Thymus (tissue), 11 donors: ENCODE measurements around the gene MYO1H. TPM values are rescaled to one million over a fixed set of nuclear protein-coding genes. Genes with fewer than 3 reads are reported as not detected.
"Not testable (repeated sequence)": the region's sequence is repeated elsewhere in the genome, so short reads cannot be mapped to it uniquely, and the experiment has no call there.

ENCODE experiments used
- DNase-seq, 9 donors: peaks; one replicate each; pipeline ENCODE4 v3.0.0-alpha.2; 2013; ENCODE audit warnings: low spot score in 9 of 9, low read depth in 6 of 9, missing footprints in 1 of 9
- H3K27ac ChIP-seq, 2 donors: one replicate each; pipeline ENCODE4 v1.5.1; 2013; ENCODE audit warnings: control low read depth in 1 of 2, low read depth in 1 of 2, low read length in 1 of 2, mild to moderate bottlenecking in 1 of 2, moderate library complexity in 1 of 2
- H3K27me3 ChIP-seq, 2 donors: one replicate each; pipeline ENCODE4 v1.5.1; 2013; ENCODE audit warnings: low read length in 1 of 2; ENCODE audit not compliant: control insufficient read depth in 2 of 2, insufficient read depth in 1 of 2
- H3K36me3 ChIP-seq, 2 donors: one replicate each; pipeline ENCODE4 v1.5.1; 2013; ENCODE audit warnings: low read length in 1 of 2, mild to moderate bottlenecking in 1 of 2, moderate library complexity in 1 of 2; ENCODE audit not compliant: control insufficient read depth in 2 of 2, insufficient read depth in 2 of 2
- H3K4me1 ChIP-seq, 2 donors: one replicate each; pipeline ENCODE4 v1.5.1; 2013; ENCODE audit warnings: low read length in 2 of 2; ENCODE audit not compliant: control insufficient read depth in 2 of 2, insufficient read depth in 2 of 2
- H3K4me3 ChIP-seq, 2 donors: one replicate each; pipeline ENCODE4 v1.5.1; 2013; ENCODE audit warnings: low read length in 2 of 2, control low read depth in 1 of 2, mild to moderate bottlenecking in 1 of 2
- H3K9me3 ChIP-seq, 2 donors: one replicate each; pipeline ENCODE4 v1.5.1; 2013; ENCODE audit warnings: low read length in 1 of 2, mild to moderate bottlenecking in 1 of 2; ENCODE audit not compliant: control insufficient read depth in 2 of 2, insufficient read depth in 1 of 2
- WGBS: extraction: QIAGEN DNeasy Blood & Tissue Kit; methylation state at CpG from one replicate; pipeline ENCODE4 v1.1.7; 2013; 5-methylcytosine and 5-hydroxymethylcytosine counted together
- polyA plus RNA-seq: library from polyadenylated mRNA; stranded (reverse); fragments of 200-250 nt; gene quantifications from one replicate; pipeline ENCODE4 v1.2.3, GENCODE V29; 2013
- total RNA-seq: library from RNA; stranded (reverse); fragments of 120-200 nt; gene quantifications from one replicate; pipeline ENCODE4 v1.2.4, GENCODE V29; 2013
- donor health status: healthy.

MYO1H gene
- total and polyA plus RNA-seq, 2 donors: under 0.01 to 0.14 TPM

DNA sequence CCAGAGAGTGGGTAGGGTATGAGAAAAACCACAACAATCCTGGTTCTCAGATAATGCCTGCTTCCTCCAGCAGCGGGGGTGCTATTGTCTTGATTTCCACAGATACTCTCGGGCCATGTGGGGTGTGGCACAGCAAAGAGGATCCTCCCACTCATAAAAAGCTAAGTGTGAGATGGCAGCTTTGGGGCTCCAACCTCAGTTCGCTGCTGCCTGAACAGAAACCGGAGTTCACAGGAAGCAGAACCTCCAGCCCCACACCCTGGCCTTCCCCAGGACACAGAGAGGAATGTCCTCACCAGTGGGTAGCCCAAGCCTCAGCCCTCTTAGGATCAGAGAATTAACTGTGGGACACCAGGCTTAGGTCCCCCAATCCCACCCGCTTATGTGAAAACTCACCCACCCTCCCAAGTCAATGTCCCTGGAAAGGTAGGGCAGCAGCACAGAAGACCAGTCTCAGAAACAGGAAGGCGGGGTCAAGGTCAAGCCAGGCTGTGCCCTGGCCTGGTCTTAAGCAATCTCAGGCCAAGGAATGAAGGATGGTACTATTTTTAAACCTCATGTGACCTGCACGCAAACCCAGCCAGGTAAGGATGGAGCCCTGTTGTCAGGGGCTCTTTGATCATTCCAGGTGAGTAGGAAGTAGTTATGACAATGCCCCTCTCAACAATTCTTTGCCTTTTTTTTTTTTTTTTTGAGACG lies 120.4 kb downstream of the MYO1H start:
- WGBS: 88% methylated on average over 7 of the region's 8 CpGs
- H3K36me3 ChIP-seq: peaks cover 21 to 31% of the 10 kb centered on the region in 2 donors

DNA sequence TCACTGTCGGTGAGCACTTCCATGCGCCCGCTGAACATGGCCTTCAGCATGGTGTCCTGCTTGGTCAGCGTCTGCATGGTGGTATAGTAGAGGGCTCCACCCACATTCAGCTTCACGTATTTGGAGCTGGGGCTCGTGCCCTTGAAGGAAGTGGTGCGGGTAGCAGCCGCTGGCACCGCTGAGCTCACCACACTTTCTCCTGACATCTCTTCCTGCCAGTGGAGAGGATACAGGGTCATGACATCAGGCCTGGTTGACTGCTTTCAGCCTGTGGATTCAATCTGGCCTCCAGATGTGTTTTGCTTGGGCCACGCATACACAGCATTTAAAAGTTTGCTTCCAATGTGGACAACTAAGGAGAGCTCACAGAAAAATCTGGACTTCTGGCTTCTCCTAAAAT lies 121.8 kb downstream of the MYO1H start:
- 95% methylated on average over 10 of the region's 10 CpGs for WGBS
- Histone ChIP-seq H3K36me3 (peaks cover 21 to 31% of the 10 kb centered on the region in 2 donors), H3K9me3 (no peaks in the 10 kb centered on the region), H3K27me3 (no peaks in the 10 kb centered on the region), H3K4me3 (no peak overlapping the region), H3K4me1 (no peaks in the 10 kb centered on the region), H3K27ac (no peak overlapping the region)
- no peak for DNase-seq

More for the DNA sequence above, 120.4 kb downstream of the MYO1H start:
- H3K4me1 ChIP-seq: peaks cover under 1 to 9% of the 10 kb centered on the region in 2 donors
- H3K27me3 ChIP-seq: no peaks in the 10 kb centered on the region
- H3K4me3 ChIP-seq: no peak overlapping the region
- no peak overlapping the region for H3K27ac ChIP-seq
- no peaks in the 10 kb centered on the region for H3K9me3 ChIP-seq
- no peak for DNase-seq

DNA sequence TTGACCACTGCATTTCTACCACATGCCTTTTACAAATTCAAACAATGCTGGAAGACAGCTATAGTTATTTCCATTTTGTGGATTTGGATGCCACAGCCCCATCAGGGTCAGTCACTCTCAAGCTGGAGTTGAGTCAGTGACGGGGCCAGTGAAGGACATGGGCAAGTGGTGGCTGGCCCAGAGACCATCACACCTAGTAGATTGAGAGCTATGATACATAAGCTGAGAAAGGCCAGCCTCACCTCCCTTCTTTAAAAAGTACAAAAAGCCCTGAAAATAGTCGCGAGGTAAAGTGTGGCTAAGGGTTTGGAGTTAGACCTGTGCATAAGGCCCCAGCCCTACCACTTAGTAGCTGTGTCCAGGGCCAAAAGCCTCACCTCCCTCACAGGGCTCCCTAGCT lies 125.3 kb downstream of the MYO1H start:
- 97% methylated on average over 3 of the region's 3 CpGs for WGBS
- Histone ChIP-seq H3K27me3 (no peaks in the 10 kb centered on the region), H3K27ac (no peak overlapping the region), H3K4me1 (peaks cover 8 to 12% of the 10 kb centered on the region in 2 donors), H3K9me3 (no peaks in the 10 kb centered on the region), H3K4me3 (no peak overlapping the region), H3K36me3 (peaks cover 11 to 18% of the 10 kb centered on the region in 2 donors)
- no peak for DNase-seq

DNA sequence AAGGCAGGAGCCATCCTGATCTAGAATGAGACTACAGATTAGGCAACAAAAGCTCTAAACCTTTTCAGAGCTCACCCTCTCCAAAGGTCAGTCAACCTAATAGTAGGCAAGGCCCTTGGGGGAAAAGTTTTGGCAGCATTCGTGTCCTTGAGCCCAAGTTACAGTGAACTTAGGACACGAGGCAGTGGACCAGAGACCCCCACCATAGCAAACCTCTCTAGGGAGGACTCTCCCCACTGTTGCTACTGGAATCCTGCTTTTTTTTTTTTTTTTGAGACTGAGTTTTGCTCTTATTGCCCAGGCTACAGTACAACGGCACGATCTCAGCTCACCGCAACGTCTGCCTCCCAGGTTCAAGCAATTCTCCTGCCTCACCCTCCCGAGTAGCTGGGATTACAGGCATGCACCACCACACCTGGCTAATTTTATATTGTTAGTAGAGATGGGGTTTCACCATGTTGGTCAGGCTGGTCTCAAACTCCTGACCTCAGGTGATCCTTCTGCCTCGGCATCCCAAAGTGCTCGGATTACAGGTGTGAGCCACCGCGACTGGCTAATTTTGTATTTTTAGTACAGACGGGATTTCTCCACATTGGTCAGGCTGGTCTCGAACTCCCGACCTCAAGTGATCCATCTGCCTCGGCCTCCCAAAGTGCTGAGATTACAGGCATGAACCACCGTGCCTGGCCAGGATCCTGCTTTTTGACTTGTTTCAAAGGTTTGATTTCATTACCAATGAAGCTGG lies 126.0 kb downstream of the MYO1H start:
- not testable (repeated sequence) for DNase-seq, H3K27me3 ChIP-seq, H3K4me3 ChIP-seq, H3K9me3 ChIP-seq, H3K27ac ChIP-seq
- peaks cover 7 to 14% of the 10 kb centered on the region in 2 donors for H3K36me3 ChIP-seq
- H3K4me1 ChIP-seq: peaks cover 8 to 19% of the 10 kb centered on the region in 2 donors
- WGBS: 97% methylated on average over 16 of the region's 16 CpGs

DNA sequence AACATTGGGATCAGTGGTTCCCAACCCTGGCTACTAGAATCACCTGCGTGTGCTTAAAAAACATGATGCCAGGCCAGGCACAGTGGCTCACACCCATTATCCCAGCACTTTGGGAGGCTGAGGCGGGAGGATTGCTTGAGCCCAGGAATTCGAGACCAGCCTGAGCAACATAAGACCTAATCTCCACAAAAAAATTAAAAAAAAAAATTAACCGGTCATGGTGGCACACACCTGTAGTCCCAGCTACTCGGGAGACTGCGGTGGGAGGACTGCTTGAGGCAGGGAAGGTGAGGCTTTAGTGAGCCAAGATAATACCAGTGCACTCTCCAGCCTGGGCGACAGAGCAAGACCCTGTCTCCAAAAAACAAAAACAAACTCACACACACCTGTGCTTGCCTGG lies 127.4 kb downstream of the MYO1H start:
- no peaks in the 10 kb centered on the region for H3K9me3 ChIP-seq
- H3K27me3 ChIP-seq: no peaks in the 10 kb centered on the region
- H3K4me3 ChIP-seq: no peak overlapping the region
- DNase-seq: no peak
- 97% methylated on average over 7 of the region's 7 CpGs for WGBS
- H3K27ac ChIP-seq: no peak overlapping the region
- H3K36me3 ChIP-seq: peaks cover 0 to 3% of the 10 kb centered on the region in 2 donors
- peaks cover 8 to 20% of the 10 kb centered on the region in 2 donors for H3K4me1 ChIP-seq

DNA sequence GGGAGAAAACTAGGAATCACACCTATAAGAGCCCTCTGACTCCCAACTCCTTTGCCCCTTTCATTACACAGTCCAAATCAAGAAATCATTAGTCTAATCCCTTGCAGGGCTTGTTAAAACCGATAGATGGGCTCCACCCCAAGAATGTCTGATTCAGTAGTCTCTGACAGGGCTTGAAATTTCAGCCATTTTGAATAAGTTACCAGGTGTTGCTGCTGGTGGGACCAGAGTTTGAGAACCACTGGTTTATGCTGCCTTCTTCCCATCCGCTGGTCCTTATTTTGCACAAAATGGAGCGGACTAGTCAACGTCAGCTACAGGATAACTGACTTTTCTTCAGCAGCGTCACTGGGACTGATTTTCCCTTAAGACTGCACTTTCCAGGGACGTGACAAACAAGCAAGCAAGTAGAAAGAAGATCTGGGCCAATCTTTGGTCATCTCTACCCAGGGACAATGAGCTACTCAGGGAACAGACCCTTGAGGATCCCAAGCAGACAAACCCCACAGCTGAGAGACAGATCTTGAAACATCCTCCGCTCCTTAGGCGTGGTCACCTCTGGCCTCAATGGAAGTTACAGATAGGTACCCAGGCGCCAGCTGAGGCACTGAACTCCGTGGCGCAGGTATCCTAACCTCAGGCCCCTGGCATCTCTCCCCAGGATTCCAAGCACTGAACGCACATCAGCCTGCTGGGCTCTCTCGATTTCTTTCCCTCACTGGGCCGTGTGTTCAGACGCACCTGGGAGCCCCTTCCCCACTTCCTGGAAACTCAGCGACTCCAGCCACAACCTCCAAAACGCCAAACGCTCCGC lies 128.5 kb downstream of the MYO1H start:
- DNase-seq: peak in 2 of 9 donors; percentile 4 to 24
- H3K27ac ChIP-seq: no peak overlapping the region
- H3K4me1 ChIP-seq: peaks cover 8 to 20% of the 10 kb centered on the region in 2 donors
- no peaks in the 10 kb centered on the region for H3K27me3 ChIP-seq
- H3K4me3 ChIP-seq: peak overlapping the region; percentile 94 to 100
- peaks cover 0 to 3% of the 10 kb centered on the region in 2 donors for H3K36me3 ChIP-seq
- 34% methylated on average over 19 of the region's 19 CpGs for WGBS
- H3K9me3 ChIP-seq: no peaks in the 10 kb centered on the region

DNA sequence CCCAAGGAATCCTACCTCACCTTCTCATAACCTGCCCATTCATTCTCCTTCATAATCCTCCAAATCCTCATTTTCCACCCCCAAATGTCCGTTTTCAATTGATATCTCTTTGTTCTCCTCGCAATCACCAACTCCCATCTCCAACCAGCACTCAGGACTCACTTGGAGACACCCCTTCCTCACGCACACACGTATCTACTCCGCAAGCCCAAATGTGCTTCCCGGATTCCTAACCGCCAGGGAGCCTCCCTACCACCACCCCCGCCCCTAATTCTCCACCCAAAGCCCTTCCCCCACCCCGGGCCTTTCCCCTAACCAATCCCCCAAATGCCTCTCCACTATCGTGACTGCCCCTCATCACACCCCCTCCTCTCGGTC lies 129.1 kb downstream of the MYO1H start:
- DNase-seq: no peak
- Histone ChIP-seq H3K4me1 (peaks cover 8 to 20% of the 10 kb centered on the region in 2 donors), H3K4me3 (peak overlapping the region; percentile 94 to 100), H3K36me3 (peaks cover 0 to 3% of the 10 kb centered on the region in 2 donors), H3K27me3 (no peaks in the 10 kb centered on the region), H3K9me3 (no peaks in the 10 kb centered on the region), H3K27ac (peak overlapping the region in 1 of 2 donors; percentile 88)
- 1% methylated on average over 11 of the region's 11 CpGs for WGBS

DNA sequence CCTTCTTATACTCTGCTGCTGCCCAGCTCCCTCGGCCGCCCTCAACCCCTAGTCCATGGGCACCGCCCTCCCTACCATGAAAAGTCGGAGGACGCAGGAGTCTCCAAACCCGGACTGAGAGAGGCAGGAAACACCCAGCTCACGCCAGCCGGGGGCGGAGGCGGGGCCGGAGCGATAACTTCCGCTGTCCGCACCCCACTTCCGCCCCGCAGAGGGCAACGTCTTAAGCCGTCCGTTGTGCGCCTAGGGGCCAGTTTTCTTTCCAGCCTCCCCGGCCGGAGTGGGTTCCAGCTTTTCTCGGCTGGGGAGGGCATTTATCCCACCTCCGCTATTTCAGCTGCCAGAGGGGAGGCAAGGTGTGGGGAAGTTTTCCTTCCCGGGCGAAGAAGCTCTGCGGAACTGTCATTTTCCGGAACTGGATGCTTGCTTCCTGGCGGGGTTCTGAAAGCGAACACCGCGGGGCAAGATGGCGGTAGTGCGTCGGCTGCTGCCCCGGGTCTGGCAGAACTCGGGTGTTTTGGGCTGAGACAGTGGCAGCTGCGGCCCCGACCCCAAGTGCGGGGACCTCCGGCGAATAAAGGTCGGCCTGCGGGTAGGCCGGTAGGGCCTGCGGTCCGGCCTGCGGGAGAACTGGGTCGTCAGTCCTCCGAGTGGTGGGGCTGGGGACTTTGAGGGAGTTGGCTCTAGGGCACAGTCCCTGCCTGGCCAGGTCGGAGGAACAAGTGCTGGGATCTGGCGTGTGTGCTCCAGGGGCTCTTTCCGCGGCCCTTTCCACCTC lies 129.7 kb downstream of the MYO1H start, which contains the start of the genes KCTD10 and UBE3B:
TSS of gene KCTD10 (minus strand) at position 116 of the 778 bp plus-strand sequence. CDS start at position 78, 38 bp downstream.
TSS of gene UBE3B (plus strand) at position 450 of the 778 bp plus-strand sequence. CDS start 5,918 bp downstream, outside the sequence.
- Histone ChIP-seq H3K9me3 (no peaks in the 10 kb centered on the region), H3K36me3 (peaks cover 0 to 3% of the 10 kb centered on the region in 2 donors), H3K4me3 (peak within 1 kb of the TSS; percentile 94 to 100), H3K27me3 (no peaks in the 10 kb centered on the region), H3K27ac (peak within 1 kb of the TSS; percentile 84 to 88), H3K4me1 (peaks cover 8 to 20% of the 10 kb centered on the region in 2 donors)
- DNase-seq: peak; percentile 75 to 94 (median 84)
- under 1% methylated on average over 54 of the region's 54 CpGs for WGBS
